HCT116 (cell line): Measurements from ENCODE around the gene PPP2R5C. TPM values are rescaled to one million over a fixed set of nuclear protein-coding genes. Genes with fewer than 3 reads are reported as not detected.

ENCODE experiments used
- ATAC-seq: fragments of 200-7000 bp; cut with Tn5 transposase; 2 replicates; pipeline ENCODE4 v1.9.1; 2020; ENCODE audit warnings: mild to moderate bottlenecking, moderate library complexity
- BruUV-seq: library from RNA; stranded (reverse); fragments of 400-500 nt; replicated peaks from 2 replicates; lab custom pipeline; 2021; lab: Mats Ljungman, UMichigan
- CTCF ChIA-PET: fragments of 300-600 bp; sonication (Branson Sonifier 250); formaldehyde crosslinking; loops from one replicate; lab custom pipeline; 2021; ENCODE audit warnings: antibody characterized with exemption; lab: Charles Lee
- POLR2A ChIA-PET: fragments of 300-600, 350-600 bp; sonication (Branson Sonifier 250); formaldehyde crosslinking; loops from one replicate; lab custom pipeline; 2021; ENCODE audit warnings: antibody characterized with exemption; lab: Charles Lee
- RAD21 ChIA-PET, 2 experiments: fragments of 300-600 bp; sonication (Branson Sonifier 250); formaldehyde crosslinking; loops; one replicate each; lab custom pipeline; 2023; ENCODE audit warnings: low total read pairs in 2 of 2; ENCODE audit not compliant: uncharacterized antibody in 2 of 2, unreplicated experiment in 2 of 2, low non-redundant PET in 1 of 2; lab: Charles Lee
- DNase-seq: peaks from one replicate; pipeline ENCODE4 v3.0.0-alpha.2; 2010; ENCODE audit warnings: low read depth, low spot score
- H2AFZ ChIP-seq: fragments of 200-600 bp; shearing (Covaris generic), sonication (generic); 2 replicates; pipeline ENCODE4 v1.6.1; 2017; ENCODE audit warnings: low read depth, mixed run types, mixed read lengths, antibody characterized with exemption, low read length; ENCODE audit not compliant: poor library complexity, severe bottlenecking
- H3K27ac ChIP-seq: 2 replicates; pipeline ENCODE4 v1.5.1; 2012; ENCODE audit warnings: low read depth, low read length
- H3K27me3 ChIP-seq: fragments of 200-600 bp; sonication (generic); 2 replicates; pipeline ENCODE4 v1.6.1; 2016; ENCODE audit warnings: mixed run types, low read length, mixed read lengths; ENCODE audit not compliant: insufficient read depth
- H3K36me3 ChIP-seq, 2 experiments: fragments of 200-500 bp in 1 of 2; fragments of 200-600 bp in 1 of 2; sonication (Bioruptor generic) in 1 of 2; sonication (generic) in 1 of 2; 2 replicates each; pipeline versions ENCODE4 v1.5.1 to v1.6.1; 2014 to 2016; ENCODE audit warnings: low read length in 2 of 2, inconsistent platforms in 1 of 2, mixed read lengths in 1 of 2, mixed run types in 1 of 2; ENCODE audit not compliant: insufficient read depth in 2 of 2, control insufficient read depth in 1 of 2
- H3K4me1 ChIP-seq, 2 experiments: fragments of 200-600 bp in 1 of 2; sonication (generic) in 1 of 2; 2 replicates each; pipeline versions ENCODE4 v1.5.1 to v1.6.1; 2012 to 2017; ENCODE audit warnings: low read length in 2 of 2, inconsistent platforms in 1 of 2, mild to moderate bottlenecking in 1 of 2, mixed read lengths in 1 of 2, mixed run types in 1 of 2, moderate library complexity in 1 of 2; ENCODE audit not compliant: insufficient read depth in 2 of 2, control insufficient read depth in 1 of 2
- H3K4me2 ChIP-seq: fragments of 200-600 bp; sonication (generic); 2 replicates; pipeline ENCODE4 v1.6.1; 2017; ENCODE audit warnings: mixed run types, low read length, mixed read lengths
- H3K4me3 ChIP-seq, 2 experiments: fragments of 200-600 bp in 1 of 2; sonication (generic) in 1 of 2; replicated peaks in 1 of 2; 2 replicates each; pipeline ENCODE4 v1.5.1; 2011 to 2016; ENCODE audit warnings: low read length in 2 of 2, control low read depth in 1 of 2, low read depth in 1 of 2, mild to moderate bottlenecking in 1 of 2, mixed read lengths in 1 of 2, mixed run types in 1 of 2
- H3K79me2 ChIP-seq: fragments of 200-600 bp; sonication (generic); 2 replicates; pipeline ENCODE4 v1.6.1; 2017; ENCODE audit warnings: mild to moderate bottlenecking, mixed run types, low read length, moderate library complexity, mixed read lengths; ENCODE audit not compliant: insufficient read depth
- H3K9ac ChIP-seq: fragments of 200-600 bp; sonication (generic); 2 replicates; pipeline ENCODE4 v1.6.1; 2016; ENCODE audit warnings: low read length, mixed read lengths
- H3K9me2 ChIP-seq: fragments of 200-600 bp; sonication (generic), shearing (Covaris generic); 2 replicates; pipeline ENCODE4 v1.6.1; 2017; ENCODE audit warnings: mixed run types, mild to moderate bottlenecking, moderate library complexity; ENCODE audit not compliant: insufficient read depth
- H3K9me3 ChIP-seq, 2 experiments: fragments of 200-500 bp in 1 of 2; fragments of 200-600 bp in 1 of 2; sonication (Bioruptor generic) in 1 of 2; sonication (generic) in 1 of 2; 2 replicates each; pipeline ENCODE4 v1.6.1; 2014 to 2017; ENCODE audit warnings: low read length in 2 of 2, mixed read lengths in 2 of 2, inconsistent platforms in 1 of 2, low read depth in 1 of 2, mild to moderate bottlenecking in 1 of 2, mixed run types in 1 of 2, moderate library complexity in 1 of 2; ENCODE audit not compliant: control insufficient read depth in 1 of 2, insufficient read depth in 1 of 2
- H4K20me1 ChIP-seq: fragments of 200-600 bp; sonication (generic), shearing (Covaris generic); 2 replicates; pipeline ENCODE4 v1.6.1; 2017; ENCODE audit warnings: mixed run types, mild to moderate bottlenecking, moderate library complexity; ENCODE audit not compliant: insufficient read depth
- CBX3 ChIP-seq: IDR thresholded peaks from 2 replicates; pipeline ENCODE4 v1.6.1; 2012; ENCODE audit warnings: low read depth
- CEBPB ChIP-seq: IDR thresholded peaks from 2 replicates; pipeline ENCODE4 v1.6.1; 2012; ENCODE audit warnings: low read depth
- EGR1 ChIP-seq: IDR thresholded peaks from 2 replicates; pipeline ENCODE4 v1.6.1; 2012; ENCODE audit warnings: low read depth
- EZH2 ChIP-seq: fragments of 200-600 bp; sonication (generic); IDR thresholded peaks from 2 replicates; pipeline ENCODE4 v1.6.1; 2017; ENCODE audit warnings: antibody characterized with exemption, mixed run types
- EZH2phosphoT487 ChIP-seq: fragments of 200-600 bp; IDR thresholded peaks from 2 replicates; pipeline ENCODE4 v1.6.1; 2018; ENCODE audit warnings: antibody characterized with exemption, borderline replicate concordance
- FOSL1 ChIP-seq: IDR thresholded peaks from 2 replicates; pipeline ENCODE4 v1.6.1; 2012; ENCODE audit warnings: low read depth
- POLR2A ChIP-seq: IDR thresholded peaks from 2 replicates; pipeline ENCODE4 v1.7.0; 2011; ENCODE audit warnings: borderline replicate concordance; ENCODE audit not compliant: insufficient read depth, insufficient read length; ENCODE audit errors: extremely low read depth
- SIN3A ChIP-seq: IDR thresholded peaks from 2 replicates; pipeline ENCODE4 v1.6.1; 2012; ENCODE audit warnings: low read depth
- SP1 ChIP-seq: IDR thresholded peaks from 2 replicates; pipeline ENCODE4 v1.6.1; 2012; ENCODE audit warnings: low read depth
- SRF ChIP-seq: IDR thresholded peaks from 2 replicates; pipeline ENCODE4 v1.6.1; 2012; ENCODE audit warnings: low read depth
- TCF7L2 ChIP-seq: IDR thresholded peaks from 2 replicates; pipeline ENCODE4 v1.7.0; 2011; ENCODE audit warnings: borderline replicate concordance, inconsistent platforms; ENCODE audit not compliant: insufficient read depth, insufficient read length; ENCODE audit errors: extremely low read depth
- YY1 ChIP-seq: IDR thresholded peaks from 2 replicates; pipeline ENCODE4 v1.6.1; 2011; ENCODE audit warnings: low read length, low read depth, moderate library complexity, mild to moderate bottlenecking; ENCODE audit not compliant: insufficient replicate concordance; ENCODE audit errors: extremely low read depth
- ZFX ChIP-seq: fragments of 450-650 bp; IDR thresholded peaks from 2 replicates; pipeline ENCODE4 v1.6.1; 2017
- ZNF274 ChIP-seq: fragments of 200-500 bp; sonication (Bioruptor generic); IDR thresholded peaks from 2 replicates; pipeline ENCODE4 v1.6.1; 2014; ENCODE audit warnings: mild to moderate bottlenecking, low read depth, low read length, inconsistent platforms
- intact Hi-C: fragments of 100-400 bp; cut with micrococcal nuclease; formaldehyde crosslinking; loops from 2 replicates; pipeline ENCODE4 v1.10.0; 2022
- total RNA-seq: library from RNA; stranded (reverse); gene quantifications from one replicate; pipeline ENCODE4 v1.2.1, GENCODE V29; 2021; ENCODE audit not compliant: unreplicated experiment
- TF ChIP-seq, protein P1 (sequence below): IDR thresholded peaks from 2 replicates; pipeline ENCODE4 v1.6.1; 2012
- TF ChIP-seq, protein P2 (sequence below), 3 experiments: fragments of 200-600 bp in 1 of 3; sonication (generic) in 1 of 3; IDR thresholded peaks in 2 of 3; conservative IDR thresholded peaks in 1 of 3; 2 replicates each; pipeline ENCODE4 v1.5.1; 2012 to 2017; ENCODE audit warnings: low read depth in 2 of 3, low read length in 2 of 3, antibody characterized with exemption in 1 of 3, borderline replicate concordance in 1 of 3, control low read depth in 1 of 3, mild to moderate bottlenecking in 1 of 3, mixed read lengths in 1 of 3, mixed run types in 1 of 3, moderate library complexity in 1 of 3; ENCODE audit not compliant: insufficient read depth in 1 of 3

The PPP2R5C gene
- total RNA-seq, 1 experiment from 2014 or later: 117 TPM

DNA sequence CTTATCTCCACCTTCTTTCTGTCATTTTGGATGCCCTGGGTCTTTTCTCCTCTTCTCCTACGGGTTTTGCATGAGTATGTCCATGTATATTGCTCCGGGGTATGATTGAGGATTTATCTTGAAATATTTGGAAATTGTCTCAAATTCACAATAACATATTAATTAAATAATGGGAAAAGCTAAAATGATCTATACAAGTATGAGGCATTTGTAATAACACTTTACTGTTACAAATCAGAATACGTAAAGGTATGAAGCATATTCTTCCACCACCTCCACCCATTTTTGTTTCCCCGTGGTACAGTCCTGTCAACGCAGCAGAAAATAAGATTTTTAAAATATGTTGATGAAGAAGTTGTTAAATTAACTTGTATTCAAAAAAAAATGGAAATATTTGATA is 91.3 kb downstream of the PPP2R5C start:
- Histone ChIP-seq H3K4me2 (no peak overlapping the region), H3K9me2 (no peaks in the 10 kb centered on the region), H2AFZ (no peak overlapping the region), H3K9me3 (no peaks in the 10 kb centered on the region), H3K27me3 (no peaks in the 10 kb centered on the region), H3K27ac (no peak overlapping the region), H3K79me2 (peaks cover 74% of the 10 kb centered on the region), H3K4me3 (no peak overlapping the region), H3K36me3 (0 out of 4 replicates have a peak, but pooled peaks cover 0 to 3% of the 10 kb centered on the region in 2 experiments), H3K4me1 (no peaks in the 10 kb centered on the region), H4K20me1 (no peaks in the 10 kb centered on the region; the same call in 1 of the 2 replicates), H3K9ac (no peak overlapping the region)
- no TSS peak for BruUV-seq
- ChIA-PET POLR2A (no interaction called here), RAD21 (no interaction called here), CTCF (no interaction called here)
- TF ChIP-seq ZFX (no peak), CEBPB (no peak), ZNF274 (no peak), EZH2phosphoT487 (no peak)
- DNase-seq (no peak), ATAC-seq (no peak)
- intact Hi-C loops: no loop called here

DNA sequence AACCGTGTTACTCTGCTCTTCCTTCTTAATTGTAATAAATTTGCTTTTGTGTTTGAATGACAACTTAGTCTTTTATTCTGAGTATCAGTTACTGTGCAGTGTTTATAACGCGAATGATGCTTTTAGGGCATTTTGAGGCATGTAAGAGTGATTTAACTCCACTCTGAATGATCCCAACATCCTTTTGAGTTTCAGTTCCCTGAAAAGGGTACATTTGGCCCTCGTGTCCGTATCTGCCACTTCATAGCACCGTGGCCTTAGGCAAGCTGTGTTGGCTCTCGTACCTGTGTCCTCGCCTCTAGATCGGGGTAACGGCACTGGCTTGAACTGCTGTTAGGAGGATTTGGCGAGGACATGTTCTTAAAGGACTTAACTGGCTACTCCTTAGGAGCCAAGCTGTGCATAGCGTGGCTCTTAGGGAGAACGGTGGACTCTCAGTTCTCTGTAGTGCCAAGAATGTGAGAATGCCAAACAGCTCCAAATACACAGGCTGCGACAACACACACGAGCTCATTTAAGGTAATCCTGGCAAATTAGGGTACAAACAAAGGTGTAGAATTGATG is 92.0 kb downstream of the PPP2R5C start:
- Histone ChIP-seq H3K9me3 (no peaks in the 10 kb centered on the region), H3K27ac (no peak overlapping the region), H2AFZ (no peak overlapping the region), H3K79me2 (peaks cover 71% of the 10 kb centered on the region), H3K4me2 (no peak overlapping the region), H3K9ac (no peak overlapping the region), H3K36me3 (peaks cover 2 to 3% of the 10 kb centered on the region in 2 experiments; a peak in 1 of 4 replicates), H3K27me3 (no peaks in the 10 kb centered on the region), H3K9me2 (no peaks in the 10 kb centered on the region), H3K4me3 (no peak overlapping the region), H3K4me1 (no peaks in the 10 kb centered on the region), H4K20me1 (no peaks in the 10 kb centered on the region; the same call in 1 of the 2 replicates)
- ChIA-PET POLR2A (no interaction called here), RAD21 (no interaction called here), CTCF (no interaction called here)
- TF ChIP-seq EGR1 (no peak), EZH2 (no peak), ZFX (no peak), SP1 (no peak), POLR2A (no peak), ZNF274 (no peak), YY1 (no peak), CBX3 (no peak), TCF7L2 (no peak), SRF (no peak), SIN3A (no peak), FOSL1 (no peak)
- TF ChIP-seq, protein P1, sequence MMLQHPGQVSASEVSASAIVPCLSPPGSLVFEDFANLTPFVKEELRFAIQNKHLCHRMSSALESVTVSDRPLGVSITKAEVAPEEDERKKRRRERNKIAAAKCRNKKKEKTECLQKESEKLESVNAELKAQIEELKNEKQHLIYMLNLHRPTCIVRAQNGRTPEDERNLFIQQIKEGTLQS: no peak
- TF ChIP-seq, protein P2, sequence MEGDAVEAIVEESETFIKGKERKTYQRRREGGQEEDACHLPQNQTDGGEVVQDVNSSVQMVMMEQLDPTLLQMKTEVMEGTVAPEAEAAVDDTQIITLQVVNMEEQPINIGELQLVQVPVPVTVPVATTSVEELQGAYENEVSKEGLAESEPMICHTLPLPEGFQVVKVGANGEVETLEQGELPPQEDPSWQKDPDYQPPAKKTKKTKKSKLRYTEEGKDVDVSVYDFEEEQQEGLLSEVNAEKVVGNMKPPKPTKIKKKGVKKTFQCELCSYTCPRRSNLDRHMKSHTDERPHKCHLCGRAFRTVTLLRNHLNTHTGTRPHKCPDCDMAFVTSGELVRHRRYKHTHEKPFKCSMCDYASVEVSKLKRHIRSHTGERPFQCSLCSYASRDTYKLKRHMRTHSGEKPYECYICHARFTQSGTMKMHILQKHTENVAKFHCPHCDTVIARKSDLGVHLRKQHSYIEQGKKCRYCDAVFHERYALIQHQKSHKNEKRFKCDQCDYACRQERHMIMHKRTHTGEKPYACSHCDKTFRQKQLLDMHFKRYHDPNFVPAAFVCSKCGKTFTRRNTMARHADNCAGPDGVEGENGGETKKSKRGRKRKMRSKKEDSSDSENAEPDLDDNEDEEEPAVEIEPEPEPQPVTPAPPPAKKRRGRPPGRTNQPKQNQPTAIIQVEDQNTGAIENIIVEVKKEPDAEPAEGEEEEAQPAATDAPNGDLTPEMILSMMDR (IDR thresholded peaks at IDR 0.05 in 2 of 3, conservative IDR thresholded peaks at IDR 0.05 in 1 of 3; ENCODE audit: borderline replicate concordance in 1 of 3, insufficient read depth in 1 of 3, low read depth in 2 of 3, low read length in 2 of 3): no peak
- no peak for DNase-seq
- no TSS peak for BruUV-seq
- ATAC-seq: no peak
- intact Hi-C loops: no loop called here
